AG10803 (cell line): ENCODE measurements around the gene CRYAB.
A peak's percentile ranks its signal among the peaks of the same experiment; 100 is the strongest.

ENCODE experiments used
- DNase-seq: peaks from one replicate; pipeline ENCODE4 v3.0.0; 2010; ENCODE audit warnings: low read depth
- H3K4me3 ChIP-seq: 2 replicates; pipeline ENCODE4 v1.5.1; 2011; ENCODE audit warnings: mild to moderate bottlenecking, low read length, control low read depth
- CTCF ChIP-seq: conservative IDR thresholded peaks from 2 replicates; pipeline ENCODE4 v1.5.1; 2011; ENCODE audit warnings: mild to moderate bottlenecking, low read length, control low read depth, inconsistent platforms

The CRYAB gene

GRCh38 chr11:111947143-111947542, 35.6 kb upstream of the CRYAB start:
- no peak for TF ChIP-seq CTCF
- no peak for DNase-seq
- H3K4me3 ChIP-seq = no peak overlapping the region

GRCh38 chr11:111946499-111946898, 34.9 kb upstream of the CRYAB start:
- DNase-seq = no peak
- TF ChIP-seq CTCF = no peak
- H3K4me3 ChIP-seq = no peak overlapping the region

- H3K4me3 ChIP-seq = no peak overlapping the region
- TF ChIP-seq CTCF = no peak
- no peak for DNase-seq
Observed at GRCh38 chr11:111945198-111945597, 33.6 kb upstream of the CRYAB start.

- DNase-seq = peak; percentile 93
- no peak for TF ChIP-seq CTCF
- no peak overlapping the region for H3K4me3 ChIP-seq
Observed at GRCh38 chr11:111944651-111945051, 33.1 kb upstream of the CRYAB start.

GRCh38 chr11:111944139-111944538, 32.6 kb upstream of the CRYAB start:
- peak; percentile 93 for DNase-seq
- TF ChIP-seq CTCF = no peak
- H3K4me3 ChIP-seq = no peak overlapping the region

- TF ChIP-seq CTCF = no peak
- DNase-seq = peak; percentile 87
- H3K4me3 ChIP-seq = no peak overlapping the region
Observed at GRCh38 chr11:111942829-111943228, 31.3 kb upstream of the CRYAB start.

GRCh38 chr11:111941963-111942362, 30.4 kb upstream of the CRYAB start:
- no peak overlapping the region for H3K4me3 ChIP-seq
- DNase-seq = no peak
- TF ChIP-seq CTCF = no peak
